GM18867 (cell line): Measurements from ENCODE around the gene MUC3A.
"Not testable (repeated sequence)": the region's sequence is repeated elsewhere in the genome, so short reads cannot be mapped to it uniquely, and the experiment has no call there.

ENCODE experiments used
- ATAC-seq: cut with Tn5 transposase; IDR thresholded peaks from one replicate; pipeline ENCODE4 v1.9.1; 2021; ENCODE audit warnings: mild to moderate bottlenecking, moderate library complexity; ENCODE audit not compliant: unreplicated experiment

MUC3A gene

GRCh38 chr7:100949227-100949932 is at the start of gene MUC3A:
TSS of gene MUC3A (plus strand) at chr7:100949534. CDS start at chr7:100949625, 91 bp downstream.
- ATAC-seq, result no peak

GRCh38 chr7:100900978-100901377 is 48.4 kb upstream of the MUC3A start:
- ATAC-seq, result no peak

- no peak for ATAC-seq
Observed at GRCh38 chr7:100901921-100902332, 47.4 kb upstream of the MUC3A start.

DNA sequence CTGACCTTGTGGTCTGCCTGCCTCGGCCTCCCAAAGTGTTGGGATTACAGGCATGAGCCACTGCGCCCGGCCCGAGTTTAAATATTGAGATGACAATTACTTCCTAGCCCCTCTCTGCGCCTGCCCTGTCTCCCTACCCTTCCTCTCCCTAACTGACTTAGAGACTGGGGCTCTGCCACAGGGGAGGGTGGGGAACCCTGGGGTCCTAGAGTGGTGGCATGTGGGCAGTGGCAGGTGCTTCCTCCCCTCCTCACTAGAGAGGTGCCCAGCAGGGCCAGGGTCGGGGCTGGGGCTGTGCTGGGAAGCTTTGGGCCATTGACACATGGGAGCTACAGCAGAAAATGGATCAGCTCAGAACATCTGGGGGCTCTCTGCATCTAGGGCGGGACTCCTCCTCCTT is 46.7 kb upstream of the MUC3A start:
- ATAC-seq, result no peak

DNA sequence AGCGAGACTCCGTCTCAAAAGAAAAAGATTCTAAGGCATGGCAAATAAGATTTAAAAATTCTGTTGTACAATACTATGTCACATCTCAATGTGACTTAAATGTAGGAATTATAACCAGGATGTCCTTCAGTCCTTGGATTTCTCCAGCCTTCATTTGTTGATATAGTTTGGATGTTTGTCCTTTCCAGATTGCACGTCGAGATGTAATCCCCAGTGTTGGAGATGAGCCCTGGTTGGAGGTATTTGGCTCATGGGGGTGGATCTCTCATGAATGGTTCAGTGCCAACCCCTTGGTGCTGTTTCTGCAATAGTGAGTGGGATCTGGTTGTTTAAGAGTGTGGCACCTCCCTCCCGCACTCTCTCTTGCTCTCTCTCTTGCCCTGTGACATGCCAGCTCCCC is 40.8 kb upstream of the MUC3A start:
- ATAC-seq, result no peak

- not testable (repeated sequence) for ATAC-seq
Observed at GRCh38 chr7:100910443-100910842, 38.9 kb upstream of the MUC3A start.

- no peak for ATAC-seq
Observed at GRCh38 chr7:100911484-100911883, 37.9 kb upstream of the MUC3A start.

DNA sequence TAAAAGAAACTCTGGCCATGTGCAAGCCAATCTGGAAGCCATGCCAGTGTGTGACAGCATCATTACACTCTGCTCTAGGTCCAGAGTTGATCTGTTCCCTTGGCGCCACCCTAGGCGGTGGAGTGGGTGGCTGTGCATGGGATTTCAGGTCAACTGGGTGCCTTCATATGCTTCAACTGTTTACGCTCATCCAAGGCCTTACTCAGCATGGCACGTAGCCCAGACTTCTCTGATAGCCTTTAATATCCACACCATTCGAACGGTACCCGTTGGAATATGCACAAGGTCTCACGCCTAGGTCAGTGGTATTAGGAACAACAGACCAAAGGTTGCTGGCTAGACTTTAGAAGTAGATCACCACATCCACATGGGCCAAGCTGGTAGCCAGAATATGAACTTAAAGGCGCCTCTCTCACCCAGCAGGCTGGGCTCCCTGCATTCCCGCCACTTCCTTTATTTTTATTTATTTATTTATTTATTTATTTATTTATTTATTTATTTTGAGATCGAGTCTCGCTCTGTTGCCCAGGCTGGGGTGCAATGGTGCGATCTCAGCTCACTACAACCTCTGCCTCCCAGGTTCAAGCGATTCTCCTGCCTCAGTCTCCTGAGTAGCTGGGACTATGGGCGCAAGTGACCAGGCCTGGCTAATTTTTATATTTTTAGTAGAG is 35.0 kb upstream of the MUC3A start:
- no peak for ATAC-seq

GRCh38 chr7:100914879-100915447 is 34.4 kb upstream of the MUC3A start:
- no peak for ATAC-seq

GRCh38 chr7:100919335-100919734 is 30.0 kb upstream of the MUC3A start:
- not testable (repeated sequence) for ATAC-seq

DNA sequence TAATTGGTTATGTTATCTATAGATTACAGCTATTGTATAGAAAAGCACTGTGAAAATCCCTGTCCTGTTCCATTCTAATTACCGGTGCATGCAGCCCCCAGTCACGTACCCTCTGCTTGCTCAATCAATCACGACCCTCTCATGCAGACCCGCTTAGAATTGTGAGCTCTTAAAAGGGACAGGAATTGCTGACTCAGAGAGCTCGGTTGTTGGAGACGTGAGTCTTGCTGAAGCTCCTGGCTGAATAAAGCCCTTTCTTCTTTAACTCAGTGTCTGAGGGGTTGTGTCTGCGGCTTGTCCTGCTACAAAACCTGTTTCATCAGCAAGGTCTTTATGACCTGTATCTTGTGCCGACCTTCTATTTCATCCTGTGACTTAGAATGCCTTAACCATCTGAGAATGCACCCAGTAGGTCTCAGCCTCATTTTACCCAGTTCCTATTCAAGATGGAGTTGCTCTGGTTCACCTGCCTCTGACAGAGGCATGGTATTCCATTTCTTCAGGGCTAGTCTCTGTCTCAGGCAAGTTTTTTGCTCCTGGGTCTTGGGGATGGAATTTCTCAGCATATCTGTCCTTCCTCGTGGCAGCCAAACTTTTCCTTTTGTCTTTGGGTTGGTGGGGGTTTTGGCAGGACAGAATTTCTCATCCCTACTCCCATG is 29.4 kb upstream of the MUC3A start:
- ATAC-seq, result not testable (repeated sequence)

- no peak for ATAC-seq
Observed at GRCh38 chr7:100921039-100921438, 28.3 kb upstream of the MUC3A start.

GRCh38 chr7:100923616-100924015 is 25.7 kb upstream of the MUC3A start:
- ATAC-seq, result not testable (repeated sequence)

DNA sequence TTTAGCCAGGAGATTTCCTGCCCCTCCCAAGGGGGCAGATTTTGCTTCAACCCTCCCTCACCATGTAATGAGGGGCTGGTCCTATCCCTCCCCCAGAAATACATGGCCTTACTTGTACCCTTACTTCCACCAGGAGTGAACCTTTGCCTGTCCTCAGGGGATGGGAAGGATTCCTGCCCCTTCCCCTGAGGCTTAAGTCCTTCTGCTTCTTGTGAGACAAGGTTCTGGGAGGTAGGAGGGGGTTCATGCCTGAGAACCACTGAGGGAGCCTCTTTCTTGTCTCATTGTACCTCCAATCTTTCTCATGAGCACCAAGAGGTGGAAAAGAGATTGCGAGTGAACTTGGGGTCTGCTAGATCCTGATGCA is 19.5 kb upstream of the MUC3A start:
- ATAC-seq, result no peak

DNA sequence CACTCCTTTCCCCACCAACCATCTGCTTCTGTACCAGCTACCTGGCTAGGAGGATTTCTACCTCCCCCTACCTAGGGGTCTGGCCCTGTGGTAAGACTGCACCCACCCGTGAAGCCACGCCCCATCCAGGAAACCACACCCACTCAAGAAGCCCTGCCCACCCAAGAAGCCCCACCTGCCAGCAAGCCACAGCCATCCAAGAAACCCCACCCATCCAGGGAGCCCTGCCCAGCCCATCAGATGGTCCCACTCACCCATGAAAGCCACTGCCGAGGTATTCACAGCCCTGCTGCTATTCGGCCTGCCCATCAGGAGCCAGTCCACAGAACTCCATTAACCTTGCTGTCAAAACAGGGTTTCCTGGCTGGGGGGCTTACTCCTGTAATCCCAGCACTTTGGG is 15.6 kb upstream of the MUC3A start:
- ATAC-seq, result no peak

DNA sequence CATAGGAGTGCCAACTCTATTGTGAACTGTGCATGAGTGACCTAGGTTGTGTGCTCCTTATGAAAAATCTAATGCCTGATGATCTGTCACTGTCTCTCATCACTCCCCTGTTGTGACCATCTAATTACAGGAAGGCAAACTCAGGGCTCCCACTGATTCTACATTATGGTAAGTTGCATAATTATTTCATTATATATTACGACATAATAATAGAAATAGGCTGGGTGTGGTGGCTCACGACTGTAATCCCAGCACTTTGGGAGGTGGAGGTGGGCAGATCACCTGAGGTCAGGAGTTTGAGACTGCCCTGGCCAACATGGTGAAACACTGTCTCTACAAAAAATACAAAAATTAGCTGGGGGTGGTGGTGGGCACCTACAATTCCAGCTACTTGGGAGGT is 14.0 kb upstream of the MUC3A start:
- not testable (repeated sequence) for ATAC-seq

GRCh38 chr7:100936167-100936566 is 13.2 kb upstream of the MUC3A start:
- ATAC-seq, result not testable (repeated sequence)

- no peak for ATAC-seq
Observed at GRCh38 chr7:100942045-100942774, 7.1 kb upstream of the MUC3A start.

GRCh38 chr7:100943693-100944092 is 5.6 kb upstream of the MUC3A start:
- no peak for ATAC-seq

DNA sequence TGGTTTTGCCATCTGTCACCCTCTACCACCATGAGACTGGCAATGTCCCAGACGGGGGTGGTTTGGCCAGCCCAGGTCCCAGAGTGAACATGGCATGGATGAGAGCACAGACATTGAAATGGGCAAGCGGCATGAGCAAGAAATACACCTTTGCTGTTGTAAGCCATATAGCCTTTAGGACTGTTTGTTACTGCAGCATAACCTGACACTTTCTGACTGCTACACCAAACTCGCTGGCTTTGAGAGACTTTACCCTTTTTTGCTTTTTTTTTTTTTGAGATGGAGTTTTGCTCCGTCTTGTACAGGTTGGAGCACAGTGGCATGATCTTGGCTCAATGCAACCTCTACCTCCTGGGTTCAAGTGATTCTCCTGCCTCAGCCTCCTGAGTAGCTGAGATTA is 5.2 kb upstream of the MUC3A start:
- no peak for ATAC-seq

DNA sequence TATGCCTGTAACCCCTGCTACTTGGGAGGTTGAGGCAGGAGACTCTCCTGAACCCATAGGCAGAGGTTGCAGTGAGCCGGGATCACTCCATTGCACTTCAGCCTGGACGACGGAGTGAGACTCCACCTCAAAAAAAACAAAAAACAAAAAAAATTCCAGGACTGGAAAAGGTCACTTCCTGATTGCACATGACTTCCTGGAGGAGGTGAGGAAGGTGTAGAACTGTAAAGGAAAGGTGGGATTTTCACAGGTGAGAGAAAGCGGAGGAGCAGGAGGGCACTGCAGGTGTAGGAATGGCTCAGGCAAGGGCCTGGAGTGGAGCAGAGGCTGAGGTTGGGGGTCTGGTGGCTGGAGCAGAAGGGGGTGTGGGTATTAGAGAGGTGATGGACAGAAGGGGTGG is 3.2 kb upstream of the MUC3A start:
- no peak for ATAC-seq
